Measurements from ENCODE around the gene ABT1. TPM values are rescaled to one million over a fixed set of nuclear protein-coding genes. Genes with fewer than 3 reads are reported as not detected.

The ABT1 gene
- total and polyA plus RNA-seq, 2 experiments from 2014 or later, result 10.9 to 17.6 TPM

DNA sequence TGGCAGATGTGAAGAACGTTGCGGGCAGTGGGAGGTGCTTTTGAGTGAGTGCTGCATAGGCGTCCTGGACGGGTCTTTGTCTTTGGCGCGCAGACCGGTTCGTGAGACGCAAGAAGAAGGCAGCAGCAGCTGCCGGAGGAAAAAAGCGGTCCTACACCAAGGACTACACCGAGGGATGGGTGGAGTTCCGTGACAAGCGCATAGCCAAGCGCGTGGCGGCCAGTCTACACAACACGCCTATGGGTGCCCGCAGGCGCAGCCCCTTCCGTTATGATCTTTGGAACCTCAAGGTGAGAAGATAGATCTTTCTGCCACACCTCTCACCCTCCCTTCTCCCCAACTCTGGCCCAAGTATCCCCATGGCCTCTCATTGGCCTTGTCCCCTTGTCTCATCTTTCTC lies 1.1 kb downstream of the ABT1 start:
- H3K27me3 ChIP-seq (replicated peaks; ENCODE audit: insufficient read depth), result no peaks in the 10 kb centered on the region
- H3K36me3 ChIP-seq (ENCODE audit: low read depth), result peaks cover 14% of the 10 kb centered on the region
- H3K27ac ChIP-seq, result no peak overlapping the region
- WGBS, 2 experiments (ENCODE audit: low coverage in 1 of 2, low lambda C conversion rate in 2 of 2, missing lambda C conversion rate in 2 of 2), result 78 to 82% methylated on average over 16 to 21 of the region's 21 CpGs
- H4K20me1 ChIP-seq (ENCODE audit: insufficient read depth), result no peaks in the 10 kb centered on the region
- H3K79me2 ChIP-seq (ENCODE audit: insufficient read depth), result peaks cover 30% of the 10 kb centered on the region
- DNase-seq, result no peak
- peak overlapping the region; percentile 87; the same call in 1 of the 2 replicates for H2AFZ ChIP-seq
- in situ Hi-C loops (cut with MboI), result no loop called here
- H3K4me1 ChIP-seq (ENCODE audit: insufficient read depth), result 0 out of 2 replicates have a peak, but pooled peaks cover 5% of the 10 kb centered on the region
- no peaks in the 10 kb centered on the region for H3K9me3 ChIP-seq (ENCODE audit: low read depth)
- H3F3A ChIP-seq (ENCODE audit: insufficient read depth), result peaks cover 32% of the 10 kb centered on the region; the same call in 1 of the 2 replicates
- H3K4me2 ChIP-seq (ENCODE audit: unreplicated experiment), result peak overlapping the region; percentile 93
- H3K9me2 ChIP-seq (ENCODE audit: insufficient read depth), result no peaks in the 10 kb centered on the region
- H3K4me3 ChIP-seq, result peak overlapping the region; percentile 96
- TF ChIP-seq EZH2phosphoT487 (IDR thresholded peaks at IDR 0.05; ENCODE audit: insufficient read depth, low read depth), result no peak
- TF ChIP-seq EZH2 (IDR thresholded peaks at IDR 0.05; ENCODE audit: insufficient read depth, poor library complexity, severe bottlenecking), result no peak
- H3K9ac ChIP-seq, result peak overlapping the region; percentile 95

DNA sequence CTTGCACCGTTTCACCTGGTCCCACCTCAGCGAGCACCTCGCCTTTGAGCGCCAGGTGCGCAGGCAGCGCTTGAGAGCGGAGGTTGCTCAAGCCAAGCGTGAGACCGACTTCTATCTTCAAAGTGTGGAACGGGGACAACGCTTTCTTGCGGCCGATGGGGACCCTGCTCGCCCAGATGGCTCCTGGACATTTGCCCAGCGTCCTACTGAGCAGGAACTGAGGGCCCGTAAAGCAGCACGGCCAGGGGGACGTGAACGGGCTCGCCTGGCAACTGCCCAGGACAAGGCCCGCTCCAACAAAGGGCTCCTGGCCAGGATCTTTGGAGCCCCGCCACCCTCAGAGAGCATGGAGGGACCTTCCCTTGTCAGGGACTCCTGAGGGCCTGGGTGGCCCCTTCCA lies 1.5 kb downstream of the ABT1 start:
- peaks cover 32% of the 10 kb centered on the region; the same call in 1 of the 2 replicates for H3F3A ChIP-seq (ENCODE audit: insufficient read depth)
- peaks cover 14% of the 10 kb centered on the region for H3K36me3 ChIP-seq (ENCODE audit: low read depth)
- in situ Hi-C loops (cut with MboI), result no loop called here
- no peak for DNase-seq
- 0 out of 2 replicates have a peak, but pooled peaks cover 5% of the 10 kb centered on the region for H3K4me1 ChIP-seq (ENCODE audit: insufficient read depth)
- peaks cover 30% of the 10 kb centered on the region for H3K79me2 ChIP-seq (ENCODE audit: insufficient read depth)
- no peak overlapping the region for H2AFZ ChIP-seq
- H4K20me1 ChIP-seq (ENCODE audit: insufficient read depth), result no peaks in the 10 kb centered on the region
- no peaks in the 10 kb centered on the region for H3K27me3 ChIP-seq (replicated peaks; ENCODE audit: insufficient read depth)
- H3K9me2 ChIP-seq (ENCODE audit: insufficient read depth), result no peaks in the 10 kb centered on the region
- H3K9ac ChIP-seq, result no peak overlapping the region
- H3K4me2 ChIP-seq (ENCODE audit: unreplicated experiment), result peak overlapping the region; percentile 93
- no peaks in the 10 kb centered on the region for H3K9me3 ChIP-seq (ENCODE audit: low read depth)
- TF ChIP-seq EZH2 (IDR thresholded peaks at IDR 0.05; ENCODE audit: insufficient read depth, poor library complexity, severe bottlenecking) (no peak), EZH2phosphoT487 (IDR thresholded peaks at IDR 0.05; ENCODE audit: insufficient read depth, low read depth) (no peak)
- H3K27ac ChIP-seq, result no peak overlapping the region
- WGBS, 2 experiments (ENCODE audit: low coverage in 1 of 2, low lambda C conversion rate in 2 of 2, missing lambda C conversion rate in 2 of 2), result 90 to 93% methylated on average over 21 to 22 of the region's 22 CpGs
- peak overlapping the region; percentile 96; the same call in 1 of the 2 replicates for H3K4me3 ChIP-seq

DNA sequence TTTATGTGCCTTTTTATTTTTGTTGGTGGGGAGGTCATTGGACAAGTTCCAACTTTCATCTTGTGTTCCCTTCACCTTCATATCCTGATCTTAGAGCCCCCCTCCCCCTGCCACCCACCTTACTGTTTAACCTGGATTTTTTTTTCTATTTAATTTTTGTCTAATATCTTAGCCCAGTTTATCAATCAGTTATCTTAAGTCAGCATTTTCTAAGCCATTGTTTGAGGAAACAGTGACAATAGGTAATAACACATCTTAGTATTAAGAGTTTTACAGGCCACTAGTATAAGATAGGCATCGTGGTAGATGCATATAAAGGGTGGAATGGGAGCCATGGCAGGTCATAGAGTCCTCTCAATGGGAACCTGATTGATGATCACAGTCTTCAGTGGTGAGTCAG lies 2.4 kb downstream of the ABT1 start:
- Histone ChIP-seq H3K79me2 (ENCODE audit: insufficient read depth) (peaks cover 30% of the 10 kb centered on the region), H3K4me3 (no peak overlapping the region), H3K4me2 (ENCODE audit: unreplicated experiment) (no peak overlapping the region), H3K4me1 (ENCODE audit: insufficient read depth) (0 out of 2 replicates have a peak, but pooled peaks cover 5% of the 10 kb centered on the region), H3F3A (ENCODE audit: insufficient read depth) (peaks cover 30% of the 10 kb centered on the region; the same call in 1 of the 2 replicates), H4K20me1 (ENCODE audit: insufficient read depth) (no peaks in the 10 kb centered on the region), H3K27ac (no peak overlapping the region), H3K9me3 (ENCODE audit: low read depth) (no peaks in the 10 kb centered on the region), H3K9me2 (ENCODE audit: insufficient read depth) (no peaks in the 10 kb centered on the region), H3K36me3 (ENCODE audit: low read depth) (peaks cover 14% of the 10 kb centered on the region), H2AFZ (no peak overlapping the region), H3K27me3 (replicated peaks; ENCODE audit: insufficient read depth) (no peaks in the 10 kb centered on the region), H3K9ac (no peak overlapping the region)
- TF ChIP-seq EZH2phosphoT487 (IDR thresholded peaks at IDR 0.05; ENCODE audit: insufficient read depth, low read depth) (no peak), EZH2 (IDR thresholded peaks at IDR 0.05; ENCODE audit: insufficient read depth, poor library complexity, severe bottlenecking) (no peak)
- WGBS, 2 experiments (ENCODE audit: low coverage in 1 of 2, low lambda C conversion rate in 2 of 2, missing lambda C conversion rate in 2 of 2), result 95 to 97% methylated on average over 1 of the region's 1 CpG
- DNase-seq, result no peak
- in situ Hi-C loops (cut with MboI), result no loop called here

GRCh38 chr6:26599591-26599990 lies 2.8 kb downstream of the ABT1 start:
- 0 out of 2 replicates have a peak, but pooled peaks cover 5% of the 10 kb centered on the region for H3K4me1 ChIP-seq (ENCODE audit: insufficient read depth)
- no peak overlapping the region for H2AFZ ChIP-seq
- no peak for DNase-seq
- no peak overlapping the region for H3K4me2 ChIP-seq (ENCODE audit: unreplicated experiment)
- no peaks in the 10 kb centered on the region for H3K9me2 ChIP-seq (ENCODE audit: insufficient read depth)
- H3K9me3 ChIP-seq (ENCODE audit: low read depth), result no peaks in the 10 kb centered on the region
- no peak overlapping the region for H3K9ac ChIP-seq
- H3K36me3 ChIP-seq (ENCODE audit: low read depth), result peaks cover 14% of the 10 kb centered on the region
- peaks cover 25% of the 10 kb centered on the region; the same call in 1 of the 2 replicates for H3F3A ChIP-seq (ENCODE audit: insufficient read depth)
- H3K27me3 ChIP-seq (replicated peaks; ENCODE audit: insufficient read depth), result no peaks in the 10 kb centered on the region
- H3K4me3 ChIP-seq, result no peak overlapping the region
- 97 to 100% methylated on average over 1 of the region's 1 CpG for WGBS, 2 experiments (ENCODE audit: low coverage in 1 of 2, low lambda C conversion rate in 2 of 2, missing lambda C conversion rate in 2 of 2)
- peaks cover 30% of the 10 kb centered on the region for H3K79me2 ChIP-seq (ENCODE audit: insufficient read depth)
- TF ChIP-seq EZH2phosphoT487 (IDR thresholded peaks at IDR 0.05; ENCODE audit: insufficient read depth, low read depth) (no peak), EZH2 (IDR thresholded peaks at IDR 0.05; ENCODE audit: insufficient read depth, poor library complexity, severe bottlenecking) (no peak)
- no peaks in the 10 kb centered on the region for H4K20me1 ChIP-seq (ENCODE audit: insufficient read depth)
- in situ Hi-C loops (cut with MboI), result no loop called here
- H3K27ac ChIP-seq, result no peak overlapping the region

GRCh38 chr6:26600759-26601158 lies 4.0 kb downstream of the ABT1 start:
- Histone ChIP-seq H3K9ac (no peak overlapping the region), H3K27me3 (replicated peaks; ENCODE audit: insufficient read depth) (no peaks in the 10 kb centered on the region), H4K20me1 (ENCODE audit: insufficient read depth) (no peaks in the 10 kb centered on the region), H3K4me1 (ENCODE audit: insufficient read depth) (no peaks in the 10 kb centered on the region), H3F3A (ENCODE audit: insufficient read depth) (peaks cover 15% of the 10 kb centered on the region; the same call in 1 of the 2 replicates), H3K79me2 (ENCODE audit: insufficient read depth) (peaks cover 30% of the 10 kb centered on the region), H3K9me2 (ENCODE audit: insufficient read depth) (no peaks in the 10 kb centered on the region), H3K27ac (no peak overlapping the region), H3K4me3 (no peak overlapping the region), H3K36me3 (ENCODE audit: low read depth) (peaks cover 14% of the 10 kb centered on the region), H2AFZ (no peak overlapping the region), H3K4me2 (ENCODE audit: unreplicated experiment) (no peak overlapping the region), H3K9me3 (ENCODE audit: low read depth) (no peaks in the 10 kb centered on the region)
- DNase-seq, result no peak
- in situ Hi-C loops (cut with MboI), result no loop called here
- TF ChIP-seq EZH2phosphoT487 (IDR thresholded peaks at IDR 0.05; ENCODE audit: insufficient read depth, low read depth) (no peak), EZH2 (IDR thresholded peaks at IDR 0.05; ENCODE audit: insufficient read depth, poor library complexity, severe bottlenecking) (no peak)

All from GM23248 (cell line).